ENCODE results near the gene EPB41L1.
A peak's percentile ranks its signal among the peaks of the same experiment; 100 is the strongest.

The EPB41L1 gene

DNA sequence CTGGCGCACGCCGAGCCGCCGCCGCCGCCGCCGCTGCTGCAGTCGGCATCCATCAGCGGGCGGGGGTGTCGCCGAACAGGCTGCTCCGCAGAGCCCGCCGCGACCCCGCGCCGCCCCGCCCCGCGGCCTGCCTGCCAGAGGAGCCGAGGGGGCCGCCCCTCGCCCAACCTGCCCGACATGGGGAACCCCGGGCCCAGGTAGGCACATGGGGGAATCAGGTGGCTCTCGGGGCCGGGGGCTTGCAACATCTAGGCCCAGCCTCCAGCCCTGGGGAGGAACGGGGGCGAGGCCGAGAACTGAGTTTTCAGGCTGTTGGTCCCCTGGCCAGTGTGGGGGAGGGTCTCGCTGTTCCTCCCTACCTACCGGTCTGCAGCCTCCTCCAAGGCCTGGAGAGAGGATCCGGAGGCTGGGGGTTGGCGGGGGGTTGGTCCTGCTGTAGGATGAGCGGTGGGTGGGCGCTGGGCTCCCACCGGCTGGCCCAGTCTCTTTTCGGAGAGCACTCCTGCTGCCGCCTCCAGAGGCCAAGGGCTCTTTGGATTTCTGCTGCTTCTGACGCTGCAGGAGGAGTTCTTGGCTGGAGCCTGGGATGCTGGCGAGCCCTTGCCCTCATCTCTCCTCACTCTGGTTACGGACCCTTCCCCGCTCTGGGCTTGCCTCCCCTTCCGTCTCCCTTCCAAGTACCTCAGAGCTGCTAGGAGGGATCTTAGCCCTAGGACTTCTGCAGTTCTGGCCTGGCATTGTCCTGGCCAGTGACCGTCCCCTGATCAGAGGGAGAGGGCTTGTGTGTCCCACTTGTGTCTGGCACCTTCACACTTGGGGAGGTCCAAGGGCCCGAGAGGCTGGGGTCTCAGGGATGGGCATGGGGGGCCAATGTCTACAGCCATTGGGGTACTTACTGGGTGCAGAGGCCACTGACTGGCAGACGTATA lies at the start of gene EPB41L1:
EPB41L1 (plus strand) TSS at position 41 of the 929 bp plus-strand sequence. CDS start 19,038 bp downstream, outside the sequence.
- no peak for DNase-seq

DNA sequence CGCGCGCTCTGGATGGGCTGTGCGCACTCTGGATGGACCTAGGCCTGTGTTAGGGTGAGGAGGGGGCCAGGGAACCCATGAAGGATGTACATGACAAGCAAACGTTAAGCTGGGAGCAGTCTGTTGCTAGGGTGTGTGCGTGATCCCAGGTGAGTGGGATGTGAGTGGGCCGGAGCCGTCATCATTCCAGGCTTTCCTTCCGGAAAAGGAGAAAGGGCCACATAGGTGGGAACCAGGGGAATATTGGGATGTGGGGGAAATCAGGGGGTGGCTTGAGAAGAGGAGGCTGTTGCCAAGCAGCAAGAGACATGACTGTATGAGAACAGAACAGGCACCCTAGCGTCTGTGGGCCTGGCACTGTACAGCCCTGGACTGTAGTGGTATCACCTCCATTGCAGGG lies 49.7 kb upstream of the EPB41L1 start:
- no peak for DNase-seq

DNA sequence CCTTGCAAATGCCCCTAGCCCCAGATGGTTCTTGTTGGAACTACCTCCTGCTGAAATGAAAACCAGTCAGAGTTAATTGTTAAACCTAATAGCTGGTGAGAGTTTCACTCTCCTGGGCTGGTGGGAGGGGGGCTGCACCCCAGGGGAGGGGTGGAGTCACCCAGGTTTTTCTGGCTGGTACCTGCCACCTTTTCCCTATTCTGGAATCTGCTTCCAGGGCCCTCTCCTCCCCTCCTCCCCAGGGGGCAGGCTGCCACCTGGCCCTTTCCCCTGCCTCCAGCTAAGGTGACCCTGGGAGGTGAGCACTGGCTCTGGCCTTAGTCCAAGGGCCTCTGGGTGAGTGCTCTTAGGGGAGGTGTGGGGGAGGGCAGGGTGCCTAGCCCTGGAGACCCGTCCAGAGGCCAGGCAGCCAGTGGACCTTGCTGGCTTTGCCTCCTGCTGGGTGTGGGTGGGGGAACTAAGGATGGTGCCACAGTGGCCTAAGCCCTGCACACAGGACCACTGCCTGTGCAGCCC lies 48.8 kb upstream of the EPB41L1 start:
- DNase-seq: no peak

GRCh38 chr20:36106606-36107005 lies 47.9 kb upstream of the EPB41L1 start:
- DNase-seq: no peak

DNA sequence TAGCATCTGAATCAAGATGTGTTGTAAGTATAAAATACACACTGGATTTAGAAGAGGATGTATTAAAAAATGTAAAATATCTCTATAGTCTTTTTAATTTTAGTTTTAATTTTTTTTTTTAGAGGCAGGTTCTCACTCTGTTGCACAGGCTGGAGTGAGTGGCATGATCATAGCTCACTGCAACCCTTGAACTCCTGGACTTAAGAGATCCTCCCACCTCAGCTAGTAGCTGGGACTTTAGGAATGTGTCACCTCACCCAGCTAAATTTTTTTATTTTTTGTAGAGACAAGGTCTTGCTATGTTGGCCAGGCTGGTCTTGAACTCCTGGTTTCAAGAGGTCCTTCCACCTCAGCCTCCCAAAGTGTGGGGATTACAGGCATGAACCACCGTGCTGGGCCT lies 46.7 kb upstream of the EPB41L1 start:
- no peak for DNase-seq

GRCh38 chr20:36109251-36109947 lies 45.1 kb upstream of the EPB41L1 start:
- DNase-seq: no peak

DNA sequence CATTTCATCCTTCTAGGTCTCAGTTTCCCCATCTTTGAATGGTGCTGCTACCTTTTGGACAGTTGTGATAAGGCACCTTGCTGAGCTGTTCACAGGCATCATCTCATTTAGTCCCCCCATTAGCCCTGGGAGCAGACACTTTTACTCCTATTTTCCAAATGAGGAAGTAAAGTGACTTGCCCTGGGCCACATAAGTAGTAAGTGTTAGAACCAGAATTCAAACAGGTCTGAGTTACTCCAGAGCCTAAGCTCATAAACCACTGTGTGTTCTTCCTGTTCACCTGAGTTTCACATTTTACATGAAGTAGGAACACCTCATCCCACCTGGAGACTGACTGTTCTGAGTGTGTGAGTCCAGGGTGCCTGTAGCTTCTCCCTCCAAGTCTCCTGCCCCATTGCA lies 43.5 kb upstream of the EPB41L1 start:
- DNase-seq: no peak

DNA sequence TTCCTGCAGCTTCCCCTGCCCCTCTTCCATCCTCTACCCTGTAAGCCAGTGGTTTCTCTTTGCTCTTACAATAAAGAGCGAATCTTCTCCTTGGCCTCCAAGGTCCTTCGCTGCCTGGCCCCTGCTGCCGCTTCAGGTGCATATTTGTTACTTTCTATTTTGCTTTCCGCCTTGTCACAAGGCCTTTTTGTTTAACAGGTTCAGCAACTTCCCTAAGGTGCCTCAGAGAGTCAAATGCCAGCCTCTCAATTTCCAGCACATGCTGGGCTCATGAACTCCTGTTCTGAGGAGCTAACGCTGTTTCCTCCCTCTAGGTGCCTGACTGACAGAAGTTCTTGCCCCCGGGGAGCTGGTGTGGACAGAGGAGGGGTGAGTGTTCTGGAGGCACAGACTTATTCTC lies 42.4 kb upstream of the EPB41L1 start:
- no peak for DNase-seq

DNA sequence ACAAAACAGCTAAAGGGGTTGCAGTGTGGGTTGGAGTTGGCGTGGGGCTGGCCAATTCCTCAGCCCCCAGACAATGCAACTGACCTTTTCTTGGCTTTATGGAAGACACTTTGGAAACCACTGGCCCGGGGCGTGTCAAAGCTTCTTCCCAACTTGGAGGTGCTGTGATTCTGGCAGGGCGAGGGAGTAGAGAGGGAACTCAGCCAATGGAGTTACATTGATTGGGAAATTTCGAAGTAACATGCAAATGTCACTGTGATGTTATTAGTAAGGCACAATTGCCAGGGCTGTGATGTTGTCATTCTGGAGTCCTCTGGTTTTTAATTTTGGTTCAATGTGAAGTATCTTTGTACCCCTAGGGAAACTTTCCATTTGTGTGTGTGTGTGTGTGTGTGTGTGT lies 41.5 kb upstream of the EPB41L1 start:
- no peak for DNase-seq

- DNase-seq: peak; percentile 16
Observed at GRCh38 chr20:36113566-36114250, 40.8 kb upstream of the EPB41L1 start.

DNA sequence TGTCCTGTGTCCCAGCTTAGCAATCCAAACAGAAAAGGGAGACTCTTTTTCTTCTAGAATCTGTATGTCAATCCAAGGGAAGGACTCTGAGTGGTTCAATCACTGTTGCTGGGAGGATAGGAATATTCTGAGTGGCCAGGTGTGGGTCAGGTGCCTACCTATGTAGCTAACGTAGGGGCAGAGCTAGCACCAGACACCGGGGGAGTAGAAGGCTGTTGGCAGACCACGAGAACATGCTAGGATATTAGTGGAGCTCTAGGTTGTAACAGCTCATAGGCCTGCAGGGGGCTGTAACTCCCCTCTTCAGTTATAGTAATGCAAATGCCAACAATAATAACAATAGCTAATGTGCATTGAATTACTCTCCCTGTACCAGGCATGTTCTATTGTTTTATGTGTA lies 39.8 kb upstream of the EPB41L1 start:
- no peak for DNase-seq

DNA sequence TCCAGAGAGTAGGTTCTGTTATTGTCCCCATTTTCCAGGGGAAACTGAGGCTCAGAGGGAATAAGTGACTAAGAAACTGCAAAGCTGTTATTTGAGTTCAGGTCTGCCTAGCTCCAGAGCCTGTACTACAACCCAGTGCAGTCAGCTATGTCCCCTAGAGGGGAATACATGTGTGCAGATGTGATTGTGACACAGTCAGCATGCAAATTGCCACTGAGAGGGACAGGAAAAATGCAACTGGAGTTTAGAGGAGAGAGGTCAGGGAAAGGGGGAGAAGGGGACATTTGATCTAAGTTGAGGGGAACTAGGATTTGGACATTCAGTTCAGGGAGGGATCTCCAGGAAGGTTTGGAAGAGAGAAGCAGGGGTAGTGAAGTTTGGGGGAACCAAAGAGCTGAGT lies 38.6 kb upstream of the EPB41L1 start:
- no peak for DNase-seq

- DNase-seq: no peak
Observed at GRCh38 chr20:36116807-36117441, 37.6 kb upstream of the EPB41L1 start.

- DNase-seq: no peak
Observed at GRCh38 chr20:36117638-36118037, 36.9 kb upstream of the EPB41L1 start.

DNA sequence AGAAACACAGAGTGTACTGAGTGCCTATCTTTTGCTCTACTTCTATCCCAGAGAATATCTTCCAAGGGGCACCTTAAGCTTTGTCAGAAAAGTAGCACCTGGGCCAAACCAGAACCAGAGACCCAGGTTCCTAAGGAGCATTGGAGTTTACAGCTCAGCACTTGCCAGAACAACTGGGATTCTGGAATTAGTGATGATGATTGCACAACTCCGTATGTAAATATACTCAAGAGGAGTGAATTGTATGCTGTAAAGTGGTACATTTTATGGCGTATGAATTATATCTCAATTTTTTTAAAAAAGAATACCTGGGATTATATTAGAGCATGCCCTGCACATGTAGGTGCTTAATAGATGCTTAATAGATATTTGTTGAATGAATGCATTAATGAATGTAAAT lies 36.2 kb upstream of the EPB41L1 start:
- no peak for DNase-seq

GRCh38 chr20:36119537-36119936 lies 35.0 kb upstream of the EPB41L1 start:
- DNase-seq: no peak

- DNase-seq: no peak
Observed at GRCh38 chr20:36120241-36120640, 34.3 kb upstream of the EPB41L1 start.

GRCh38 chr20:36120991-36121390 lies 33.5 kb upstream of the EPB41L1 start:
- no peak for DNase-seq

- no peak for DNase-seq
Observed at GRCh38 chr20:36121981-36122930, 32.3 kb upstream of the EPB41L1 start.

DNA sequence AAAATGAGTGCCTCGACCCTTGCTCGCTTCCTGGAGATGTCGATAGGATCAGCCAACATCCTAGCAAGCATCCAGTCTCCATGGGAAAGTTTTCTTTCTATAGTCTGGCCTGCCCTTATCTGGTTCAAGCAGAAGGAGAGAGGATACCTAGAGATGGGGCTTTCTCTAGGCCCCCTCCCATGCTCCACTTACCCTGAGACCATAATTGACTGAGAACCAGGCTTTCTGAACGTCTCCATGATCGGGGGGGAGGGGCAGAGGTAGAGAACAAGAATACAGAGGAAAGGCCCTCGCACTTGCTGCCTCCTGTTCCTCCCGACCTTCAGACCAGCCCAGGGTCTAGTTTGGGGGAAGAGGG lies 31.6 kb upstream of the EPB41L1 start:
- no peak for DNase-seq

DNA sequence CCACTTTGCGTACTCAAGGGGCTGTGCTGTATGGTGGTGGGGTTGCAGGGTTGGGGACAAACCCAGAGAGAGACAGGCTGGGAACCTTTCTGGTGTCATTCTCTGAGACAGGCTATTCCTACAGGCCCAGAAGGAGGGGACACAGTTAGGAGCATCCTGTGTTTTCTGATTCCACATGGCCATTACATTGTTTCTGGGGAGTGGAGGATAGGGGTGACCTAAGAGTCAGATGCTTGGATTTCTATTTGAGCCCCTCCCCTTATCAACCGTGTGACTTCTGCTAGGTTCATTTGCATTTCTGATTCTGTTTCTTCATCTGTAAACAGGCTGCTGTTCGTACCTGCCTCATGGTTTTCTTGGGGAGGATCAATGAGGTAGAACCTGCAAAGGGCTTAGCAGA lies 29.4 kb upstream of the EPB41L1 start:
- no peak for DNase-seq
